Measurements from ENCODE around the gene CCN5.

Gene CCN5

GRCh38 chr20:44714102-44714700 lies 968 bp upstream of the CCN5 start:
- in situ Hi-C loops (cut with HindIII; ENCODE audit: low sequenced_read_pairs), result no loop called here

DNA sequence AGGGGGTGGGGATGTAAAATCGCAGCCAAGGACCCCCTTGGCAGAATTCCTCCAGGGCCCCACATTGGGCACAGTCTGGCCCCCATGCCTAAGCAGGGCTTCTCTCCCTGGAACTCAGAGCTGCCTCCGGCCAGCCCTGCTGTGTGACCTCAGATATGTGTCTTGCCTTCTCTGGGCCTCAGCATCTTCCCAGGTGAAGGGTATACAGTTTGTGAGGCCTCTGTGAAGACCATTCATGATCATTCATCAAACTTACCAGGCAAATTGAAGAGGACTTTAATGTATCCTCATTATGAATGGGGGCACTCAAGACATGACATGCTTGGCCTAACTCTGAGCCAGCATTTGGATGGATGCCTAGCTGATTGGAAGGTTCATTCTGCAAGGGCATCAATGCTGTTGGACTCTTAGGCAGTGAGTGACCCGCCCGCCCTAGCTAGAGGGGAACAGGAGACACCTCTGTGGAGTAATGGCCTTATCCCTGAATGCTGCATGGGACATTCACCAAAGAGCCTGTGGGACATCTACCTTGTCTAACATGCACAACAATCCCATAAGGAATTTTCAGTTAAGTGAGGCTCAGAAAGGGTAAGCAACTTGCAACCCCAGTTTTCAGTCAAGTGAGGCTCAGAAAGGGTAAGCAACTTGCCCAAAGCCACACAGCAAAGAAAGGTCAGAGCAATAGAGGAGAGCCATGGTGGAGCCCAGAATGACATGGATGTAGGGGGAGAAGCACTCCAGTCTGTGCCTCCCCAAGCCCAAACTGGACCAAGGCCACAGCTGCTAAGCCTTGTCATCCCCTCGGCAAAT lies 535 bp downstream of the CCN5 start:
- in situ Hi-C loops (cut with HindIII; ENCODE audit: low sequenced_read_pairs), result no loop called here

DNA sequence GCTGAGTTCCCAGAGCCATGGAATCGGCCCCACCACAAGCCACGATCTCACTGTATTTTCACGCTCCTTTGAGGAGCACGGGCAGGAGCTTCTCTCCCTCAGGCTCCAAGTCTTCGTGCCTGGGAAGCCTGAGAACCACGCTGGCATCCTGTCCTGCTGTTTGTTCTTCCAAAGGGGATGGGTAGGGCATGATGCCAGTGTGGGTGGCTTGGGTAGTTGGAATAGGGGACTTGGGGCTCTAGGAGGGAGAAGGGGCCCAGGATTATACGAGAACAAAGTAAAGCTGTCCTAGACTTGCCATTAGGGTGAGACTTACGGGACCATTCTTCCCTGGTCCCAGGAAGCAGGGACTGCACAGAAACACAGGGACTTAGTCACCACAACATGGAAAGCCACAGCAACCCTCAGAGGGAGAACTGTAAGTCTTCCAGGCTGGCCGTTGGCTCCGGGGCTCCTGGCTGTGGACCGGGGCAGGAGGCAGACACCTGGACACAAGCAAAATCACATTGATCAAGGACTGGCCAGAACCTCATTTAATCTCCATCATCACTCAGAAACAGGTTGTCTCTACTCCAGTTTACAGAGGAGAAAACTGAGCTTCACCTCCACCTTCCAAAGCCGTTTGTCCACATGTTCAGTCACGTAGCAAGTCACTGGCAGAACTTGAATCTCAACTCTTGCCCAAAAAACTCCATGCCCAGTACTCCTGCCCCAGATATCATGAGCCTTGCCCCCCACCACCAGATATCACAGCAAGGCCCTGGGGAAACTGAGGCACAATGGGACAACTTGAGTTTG lies 1.3 kb downstream of the CCN5 start:
- in situ Hi-C loops (cut with HindIII; ENCODE audit: low sequenced_read_pairs), result no loop called here

DNA sequence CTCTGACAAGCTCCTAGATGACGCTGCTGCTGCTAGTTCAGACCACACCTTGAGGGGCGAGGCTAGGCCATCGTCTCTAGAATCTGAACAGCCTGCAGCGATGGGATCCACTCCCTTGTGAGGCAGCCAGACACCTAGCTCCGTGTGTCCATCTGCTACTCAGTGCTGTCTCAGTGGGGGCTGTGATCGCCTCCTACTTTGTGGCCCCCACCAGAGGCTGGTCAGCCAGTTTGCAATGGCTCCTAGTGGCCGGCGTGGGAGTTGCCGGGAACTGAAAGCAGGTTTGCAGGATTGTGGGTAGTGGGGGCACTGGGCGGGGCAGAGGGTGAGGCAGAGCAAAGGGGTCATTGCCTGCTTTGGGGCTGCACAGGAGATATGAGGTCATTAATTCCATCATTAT lies 2.8 kb downstream of the CCN5 start:
- in situ Hi-C loops (cut with HindIII; ENCODE audit: low sequenced_read_pairs), result no loop called here

- in situ Hi-C loops (cut with HindIII; ENCODE audit: low sequenced_read_pairs), result no loop called here
Measured at GRCh38 chr20:44719841-44720240, 4.7 kb downstream of the CCN5 start.

- in situ Hi-C loops (cut with HindIII; ENCODE audit: low sequenced_read_pairs), result no loop called here
Measured at GRCh38 chr20:44720621-44720996, 5.4 kb downstream of the CCN5 start.

DNA sequence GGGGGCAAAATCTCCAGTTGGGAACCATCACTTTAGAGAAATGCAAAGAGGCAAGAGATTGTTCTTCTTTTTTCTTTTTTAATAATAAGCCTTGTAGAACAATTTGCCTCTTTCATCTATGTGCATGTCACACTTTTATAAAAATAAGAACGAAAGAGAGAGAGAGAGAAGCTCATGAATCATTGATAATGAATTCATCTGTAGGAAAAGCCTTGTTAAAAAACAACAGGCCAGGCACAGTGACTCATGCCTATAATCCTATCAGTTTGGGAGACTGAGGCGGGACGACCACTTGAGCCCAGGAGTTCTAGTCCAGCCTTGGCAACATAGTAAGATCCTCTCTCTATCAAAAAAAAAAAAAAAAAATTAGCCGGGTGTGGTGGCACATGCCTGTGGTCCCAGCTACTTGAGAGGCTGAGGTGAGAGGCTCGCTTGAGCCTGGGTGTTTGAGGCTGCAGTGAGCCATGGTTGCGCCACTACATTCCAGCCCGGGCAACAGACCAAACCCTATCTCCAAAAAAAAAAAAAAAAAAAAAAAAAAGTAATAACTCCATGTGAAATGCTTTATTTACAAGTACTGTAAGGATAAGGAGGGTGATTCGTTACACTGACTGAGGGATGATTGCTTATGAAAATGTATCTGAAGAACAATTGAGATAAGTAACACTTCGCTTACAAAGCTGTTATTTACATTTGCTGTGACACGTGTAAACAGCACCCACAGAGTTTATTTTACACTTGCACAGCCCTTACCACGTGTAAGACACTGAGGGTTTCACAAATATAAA lies 6.0 kb downstream of the CCN5 start:
- in situ Hi-C loops (cut with HindIII; ENCODE audit: low sequenced_read_pairs), result no loop called here

DNA sequence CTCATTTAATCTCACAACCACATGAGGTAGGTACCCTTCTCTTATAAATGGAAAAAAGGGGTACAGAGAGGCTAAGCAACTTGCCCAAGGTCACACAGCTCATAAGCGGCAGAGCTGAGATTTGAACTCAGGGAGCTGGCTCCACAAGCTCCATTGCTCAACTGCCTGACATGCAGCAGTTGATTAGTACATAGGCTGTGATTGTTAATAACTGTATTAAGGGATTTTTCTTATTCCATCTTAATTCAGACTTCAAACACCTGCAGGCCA lies 6.6 kb downstream of the CCN5 start:
- in situ Hi-C loops (cut with HindIII; ENCODE audit: low sequenced_read_pairs), result no loop called here

DNA sequence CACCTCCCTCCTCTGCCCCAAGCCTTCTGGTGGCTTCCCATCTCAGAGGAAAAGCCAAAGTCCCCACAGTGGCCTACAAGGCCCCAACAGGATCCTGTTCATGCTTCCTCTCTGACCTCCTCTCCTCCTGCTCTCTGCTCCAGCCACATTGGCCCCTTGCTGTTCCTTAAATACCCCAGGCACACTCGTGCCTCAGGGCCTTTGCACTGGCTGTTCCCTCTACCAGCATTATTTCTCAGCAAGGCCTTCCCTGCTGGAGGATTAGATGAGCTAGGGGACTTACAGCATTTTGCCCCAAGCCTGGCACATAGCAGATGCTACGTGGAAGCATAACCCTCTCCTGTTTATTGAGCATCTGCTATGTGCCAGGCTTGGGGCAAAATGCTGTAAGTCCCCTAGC lies 7.8 kb downstream of the CCN5 start:
- in situ Hi-C loops (cut with HindIII; ENCODE audit: low sequenced_read_pairs), result no loop called here

DNA sequence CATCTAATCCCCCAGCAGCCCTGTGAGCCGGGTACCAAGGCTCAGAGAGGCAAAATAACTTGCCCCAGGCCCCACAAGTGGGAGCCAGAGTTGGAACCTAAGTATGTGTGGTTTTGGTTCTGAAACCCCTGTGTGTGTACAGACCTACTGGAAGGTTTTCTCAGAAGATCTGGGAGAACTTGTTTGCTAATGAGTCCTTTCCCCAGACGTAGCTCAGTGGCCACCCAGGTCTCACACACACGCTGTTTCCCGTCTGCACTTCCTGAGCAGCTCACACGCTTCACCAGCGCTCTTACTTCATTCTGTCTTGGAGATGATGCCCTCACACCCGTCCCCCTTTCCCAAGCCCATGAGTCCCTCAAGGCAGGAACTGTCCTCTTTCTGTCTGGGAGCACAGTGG lies 8.2 kb downstream of the CCN5 start:
- in situ Hi-C loops (cut with HindIII; ENCODE audit: low sequenced_read_pairs), result no loop called here

GRCh38 chr20:44723798-44724362 lies 8.7 kb downstream of the CCN5 start:
- in situ Hi-C loops (cut with HindIII; ENCODE audit: low sequenced_read_pairs), result no loop called here

GRCh38 chr20:44724423-44725091 lies 9.4 kb downstream of the CCN5 start:
- in situ Hi-C loops (cut with HindIII; ENCODE audit: low sequenced_read_pairs), result no loop called here

GRCh38 chr20:44725837-44726236 lies 10.7 kb downstream of the CCN5 start:
- in situ Hi-C loops (cut with HindIII; ENCODE audit: low sequenced_read_pairs), result no loop called here

DNA sequence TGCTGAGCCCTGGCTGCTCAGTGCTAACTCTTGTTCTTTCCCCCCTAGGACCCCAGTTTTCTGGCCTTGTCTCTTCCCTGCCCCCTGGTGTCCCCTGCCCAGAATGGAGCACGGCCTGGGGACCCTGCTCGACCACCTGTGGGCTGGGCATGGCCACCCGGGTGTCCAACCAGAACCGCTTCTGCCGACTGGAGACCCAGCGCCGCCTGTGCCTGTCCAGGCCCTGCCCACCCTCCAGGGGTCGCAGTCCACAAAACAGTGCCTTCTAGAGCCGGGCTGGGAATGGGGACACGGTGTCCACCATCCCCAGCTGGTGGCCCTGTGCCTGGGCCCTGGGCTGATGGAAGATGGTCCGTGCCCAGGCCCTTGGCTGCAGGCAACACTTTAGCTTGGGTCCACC lies 11.9 kb downstream of the CCN5 start:
- in situ Hi-C loops (cut with HindIII; ENCODE audit: low sequenced_read_pairs), result no loop called here

DNA sequence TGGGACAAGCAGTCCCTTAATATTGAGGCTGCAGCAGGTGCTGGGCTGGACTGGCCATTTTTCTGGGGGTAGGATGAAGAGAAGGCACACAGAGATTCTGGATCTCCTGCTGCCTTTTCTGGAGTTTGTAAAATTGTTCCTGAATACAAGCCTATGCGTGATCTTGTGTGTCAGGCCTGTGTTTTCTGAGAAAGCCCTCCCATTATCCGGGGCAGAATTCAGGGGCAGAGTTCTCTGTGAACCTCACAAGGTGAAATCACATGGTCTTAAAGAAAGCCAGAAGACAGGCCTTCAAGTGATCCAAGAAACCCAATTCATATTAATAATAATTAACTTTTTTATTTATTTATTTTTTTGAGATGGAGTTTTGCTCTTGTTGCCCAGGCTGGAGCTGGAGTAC lies 12.5 kb downstream of the CCN5 start:
- in situ Hi-C loops (cut with HindIII; ENCODE audit: low sequenced_read_pairs), result no loop called here

DNA sequence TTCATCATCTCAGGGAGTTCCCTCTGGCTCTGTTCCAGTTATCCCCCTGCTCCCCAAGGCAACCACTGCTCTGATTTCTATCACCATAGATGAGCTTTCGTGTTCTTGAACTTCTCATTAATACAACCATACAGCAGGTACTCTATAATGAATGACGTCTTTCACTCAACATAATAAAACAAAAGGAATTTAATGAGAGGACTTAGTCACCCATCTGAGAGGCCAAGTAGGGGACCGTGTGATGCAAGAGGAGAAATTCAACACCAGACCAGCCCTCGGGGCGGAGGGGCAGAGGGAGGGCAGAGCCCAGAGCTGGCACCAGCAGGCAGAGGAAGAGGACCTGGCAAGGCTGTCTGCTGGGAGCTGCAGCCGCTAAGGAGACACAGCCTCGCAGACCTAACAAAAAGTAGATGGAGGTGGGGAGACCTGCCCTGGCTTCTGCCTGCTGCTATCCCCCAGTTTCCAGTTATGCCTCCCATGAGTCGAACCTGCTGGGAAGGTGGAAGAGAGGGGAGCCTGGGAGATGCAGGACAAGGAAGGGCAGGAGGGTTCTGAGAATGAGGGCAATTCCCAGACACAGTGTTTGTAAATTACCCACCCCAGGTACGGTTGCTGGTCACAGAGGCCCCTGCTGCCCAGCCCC lies 13.8 kb downstream of the CCN5 start:
- in situ Hi-C loops (cut with HindIII; ENCODE audit: low sequenced_read_pairs), result no loop called here

GRCh38 chr20:44730441-44730840 lies 15.3 kb downstream of the CCN5 start:
- in situ Hi-C loops (cut with HindIII; ENCODE audit: low sequenced_read_pairs), result loop anchor here (5.0 kb wide), 1 partner anchor 48 kb away; no protein-coding TSS in a partner anchor

- in situ Hi-C loops (cut with HindIII; ENCODE audit: low sequenced_read_pairs), result loop anchor here (5.0 kb wide), 1 partner anchor 49 kb away; no protein-coding TSS in a partner anchor
Measured at GRCh38 chr20:44731657-44732056, 16.5 kb downstream of the CCN5 start.

DNA sequence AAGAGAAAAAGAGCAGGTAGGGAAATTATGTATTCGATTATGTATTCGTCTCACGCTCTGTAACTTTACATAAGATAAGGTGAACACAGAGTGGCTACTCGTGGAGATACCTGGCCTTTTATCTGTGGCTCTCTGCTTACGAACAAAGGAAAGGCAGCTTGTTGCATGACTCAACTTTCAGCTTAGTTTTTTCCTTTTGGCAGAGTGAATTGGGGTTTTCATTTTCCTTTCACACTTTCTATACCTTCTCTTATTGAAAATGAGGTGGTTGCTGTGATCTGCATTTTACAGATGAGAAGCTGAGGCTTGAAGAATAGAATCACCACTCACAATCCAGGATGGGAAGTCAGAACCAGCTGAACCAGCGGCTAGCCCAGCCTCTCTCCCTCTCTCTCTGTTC lies 17.2 kb downstream of the CCN5 start:
- in situ Hi-C loops (cut with HindIII; ENCODE audit: low sequenced_read_pairs), result loop anchor here (5.0 kb wide), 1 partner anchor 50 kb away; no protein-coding TSS in a partner anchor
